Measurements from ENCODE around the gene POC5.

The POC5 gene

GRCh38 chr5:75656311-75657003 lies 60.8 kb downstream of the POC5 start:
- DNase-seq, result no peak

DNA sequence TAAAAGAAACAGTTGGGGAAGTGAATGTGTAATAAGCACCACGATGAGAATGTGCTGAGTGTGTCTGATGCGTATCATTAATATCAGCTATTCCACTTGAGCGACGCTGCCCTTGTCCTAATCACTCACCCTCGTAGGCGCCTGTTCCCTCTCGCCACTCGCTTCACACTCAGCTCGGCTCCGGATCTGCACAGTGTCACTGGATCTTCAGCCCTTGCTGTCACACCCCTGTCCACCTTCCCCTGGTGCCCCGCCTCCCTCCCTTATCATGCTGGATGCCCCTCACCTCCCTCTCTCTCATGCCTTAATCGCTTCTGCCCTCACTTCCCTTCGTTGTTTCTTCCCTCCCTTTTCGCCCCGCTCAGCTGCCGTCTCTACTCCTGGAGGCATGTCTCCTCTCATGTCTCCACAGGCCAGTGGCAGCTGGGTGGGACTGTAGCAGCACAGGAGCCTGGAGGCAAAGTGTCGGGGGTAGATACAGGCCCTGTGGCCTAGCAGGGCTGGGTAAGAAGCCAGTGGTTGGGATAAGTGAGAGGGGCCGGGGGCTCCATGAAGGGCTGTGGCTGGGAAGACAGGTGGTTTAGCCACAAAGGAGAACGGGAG lies 62.4 kb downstream of the POC5 start:
- DNase-seq, result no peak

DNA sequence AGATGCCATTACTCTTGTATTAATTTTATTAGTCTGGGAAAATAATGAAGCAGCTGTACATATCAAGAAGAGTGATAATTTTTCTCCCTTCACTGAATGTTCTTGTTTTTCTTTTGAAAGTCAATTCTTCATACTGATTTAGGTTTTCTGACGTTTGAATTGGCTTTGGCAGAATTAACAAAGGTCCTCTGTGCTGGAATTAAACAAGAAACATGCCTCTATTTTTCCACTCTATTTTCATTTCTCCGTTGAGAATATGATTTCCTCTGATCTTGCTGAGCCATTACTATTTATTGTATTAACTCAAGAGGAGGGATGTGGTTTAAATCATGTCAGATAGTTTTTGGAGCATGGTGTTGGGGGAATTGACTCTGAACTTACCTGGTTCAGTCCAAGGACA lies 63.7 kb downstream of the POC5 start:
- no peak for DNase-seq

GRCh38 chr5:75651575-75652238 lies 65.5 kb downstream of the POC5 start:
- no peak for DNase-seq

DNA sequence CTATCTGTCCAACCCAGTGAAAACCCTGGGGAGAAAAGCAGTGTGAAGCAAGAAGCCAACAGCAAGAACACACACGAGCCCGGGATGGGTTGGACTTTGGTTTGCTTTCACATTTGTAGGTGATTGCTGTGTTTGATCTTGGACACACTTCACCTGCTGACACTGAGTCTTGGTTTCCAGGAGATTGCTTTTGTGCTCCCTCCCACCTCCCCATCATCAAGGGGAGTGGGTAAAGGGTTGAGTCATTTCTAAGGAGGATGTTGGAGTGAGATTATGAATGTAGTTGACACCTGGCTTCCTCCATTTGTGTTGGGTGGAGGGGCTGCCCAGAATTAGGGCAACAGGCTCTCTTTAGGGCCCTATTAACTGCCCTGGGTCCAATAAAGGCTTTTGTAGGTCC lies 68.5 kb downstream of the POC5 start:
- no peak for DNase-seq

- no peak for DNase-seq
Measured at GRCh38 chr5:75640826-75641225, 76.4 kb downstream of the POC5 start.

DNA sequence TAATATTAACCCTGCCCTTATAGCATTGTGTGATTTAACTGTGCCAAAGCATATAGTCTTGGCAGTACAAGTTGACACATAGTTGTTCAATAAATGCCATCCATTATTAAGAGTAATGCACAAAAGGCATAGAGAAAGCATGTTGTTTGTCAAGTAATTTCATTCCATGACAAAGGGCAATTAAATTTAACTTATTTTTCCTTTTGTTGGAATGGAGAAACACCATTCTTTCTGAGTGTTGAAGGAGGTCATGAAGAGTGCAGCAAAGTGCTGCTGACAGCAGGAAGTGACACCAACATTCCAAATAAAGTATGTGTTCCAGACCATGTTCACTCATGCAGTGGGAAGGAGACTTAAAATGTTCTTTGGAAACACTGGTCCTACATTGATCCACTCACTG lies 76.8 kb downstream of the POC5 start:
- no peak for DNase-seq

DNA sequence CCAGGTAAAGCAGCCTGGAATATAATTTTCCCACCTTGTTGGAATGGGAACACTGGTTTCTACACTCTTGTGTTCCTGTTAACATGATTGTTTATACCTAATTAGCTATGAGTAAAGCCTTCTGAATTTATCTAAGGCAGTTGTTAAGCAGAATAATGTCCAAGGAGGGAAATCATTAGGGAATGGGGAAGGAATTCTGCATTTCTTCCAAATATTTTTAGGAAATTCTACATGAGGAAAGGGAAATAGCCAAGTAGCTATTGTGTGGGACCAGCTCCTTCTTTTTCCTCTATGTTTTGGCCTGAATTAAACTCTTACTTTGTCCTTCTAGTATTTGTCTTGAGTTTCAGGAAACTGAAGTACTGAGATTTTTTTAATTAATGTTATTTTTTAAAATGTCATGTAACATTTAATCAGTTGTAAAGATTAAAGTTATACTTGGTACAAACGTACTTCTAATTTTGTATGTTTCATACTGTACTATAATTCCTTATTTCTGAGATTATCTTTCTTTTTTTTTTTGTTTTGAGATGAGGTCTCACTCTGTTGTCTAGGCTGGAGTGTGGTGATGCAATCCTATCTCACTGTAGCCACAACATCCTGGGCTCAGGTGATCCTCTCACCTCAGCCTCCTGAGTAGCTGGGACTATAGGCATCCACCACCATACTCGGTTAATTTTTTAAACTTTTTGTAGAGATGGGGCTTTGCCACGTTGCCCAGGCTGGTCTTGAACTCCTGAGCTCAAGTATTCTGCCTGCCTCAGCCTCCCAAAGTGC lies 77.5 kb downstream of the POC5 start:
- no peak for DNase-seq

DNA sequence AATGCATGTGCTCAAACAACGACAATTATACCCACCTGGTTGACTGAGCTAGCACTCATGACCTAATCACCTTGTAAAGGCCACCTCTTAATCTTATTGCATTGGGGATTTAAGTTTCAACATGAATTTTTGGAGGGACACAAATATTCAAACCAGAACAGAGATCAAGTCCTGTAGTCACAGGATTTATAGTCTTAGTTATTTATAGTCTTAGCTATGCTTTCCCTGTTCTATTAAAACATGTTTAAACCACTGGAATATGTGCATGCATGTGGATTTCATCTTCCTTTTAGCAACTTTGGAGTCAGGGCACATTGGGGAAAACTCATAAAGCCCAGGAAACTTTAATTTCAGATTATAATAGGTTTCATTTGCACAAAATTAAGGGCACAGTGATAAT lies 79.3 kb downstream of the POC5 start:
- DNase-seq, result no peak

DNA sequence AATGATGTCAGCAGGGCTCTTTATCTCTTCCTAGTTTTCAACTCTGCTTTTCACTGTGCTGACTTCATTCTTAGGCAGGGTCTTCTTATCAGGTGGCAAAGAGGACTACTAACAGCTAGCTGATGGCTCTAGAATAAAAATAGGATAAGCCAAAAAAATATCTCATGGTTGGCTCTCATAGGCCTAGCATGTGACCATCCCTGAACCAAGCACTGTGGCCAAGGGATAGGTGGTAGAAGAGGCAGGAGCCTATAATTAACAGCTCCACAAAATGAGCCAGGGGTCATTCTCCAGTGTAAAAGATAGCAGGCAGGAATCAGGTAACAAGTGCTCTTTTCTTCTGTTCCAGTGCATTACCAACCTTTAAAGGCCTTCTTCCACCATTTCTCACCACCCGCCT lies 84.9 kb downstream of the POC5 start:
- no peak for DNase-seq

DNA sequence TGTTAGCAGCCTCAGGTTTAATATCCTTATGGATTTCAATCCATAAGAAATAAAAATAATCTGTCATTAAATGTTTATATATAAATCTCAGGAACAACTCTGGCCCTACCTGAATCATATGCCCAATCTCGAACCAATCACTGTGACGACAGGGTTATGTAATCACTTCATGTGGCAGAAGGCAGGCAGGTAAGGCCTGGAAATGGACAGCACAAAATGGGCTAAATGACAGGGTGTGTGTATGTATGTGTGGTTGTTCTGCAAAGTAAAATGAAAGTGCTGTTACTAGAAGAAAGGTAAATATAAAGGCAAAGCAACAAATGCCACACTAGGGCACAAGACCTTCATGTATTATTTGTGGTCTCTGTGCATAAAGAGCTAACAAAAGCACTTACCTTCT lies 86.4 kb downstream of the POC5 start:
- DNase-seq, result no peak

DNA sequence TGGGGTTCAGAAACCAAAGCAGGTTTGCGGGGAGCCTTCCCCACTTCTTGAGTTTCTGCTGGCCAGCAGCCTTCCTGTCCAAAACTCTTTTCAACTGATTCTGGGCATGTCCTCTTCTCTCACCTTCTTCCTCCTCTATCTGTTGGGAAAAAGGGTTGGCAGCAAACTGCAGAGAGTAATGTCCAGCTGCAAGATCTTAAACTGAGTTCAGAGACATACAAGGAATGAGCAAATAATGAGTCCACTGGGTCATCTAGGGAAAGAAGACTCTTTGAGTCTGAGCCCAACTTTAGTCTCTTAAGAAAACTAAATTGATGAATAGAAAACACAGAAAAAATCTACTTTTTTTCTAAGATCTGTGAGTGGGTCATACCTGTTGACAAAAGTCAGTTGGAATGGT lies 89.4 kb downstream of the POC5 start:
- no peak for DNase-seq

- no peak for DNase-seq
Measured at GRCh38 chr5:75626959-75627358, 90.3 kb downstream of the POC5 start.
